Activated CD8-positive, alpha-beta T cell treated with anti-CD3 and anti-CD28 coated beads for 36 hours (primary cell): ENCODE results near the gene EPHB4. TPM values are rescaled to one million over a fixed set of nuclear protein-coding genes. Genes with fewer than 3 reads are reported as not detected.

ENCODE experiments used
- ATAC-seq: fragments of 200-7000 bp; cut with Tn5 transposase; one replicate; pipeline ENCODE4 v1.10.0; 2021; ENCODE audit warnings: mild to moderate bottlenecking, moderate library complexity
- CTCF ChIA-PET: fragments of 350-600 bp; sonication (Branson Sonifier 250); formaldehyde crosslinking; loops from one replicate; lab custom pipeline; 2021; ENCODE audit warnings: antibody characterized with exemption; lab: Charles Lee
- POLR2A ChIA-PET: fragments of 350-600 bp; sonication (Branson Sonifier 250); formaldehyde crosslinking; loops from one replicate; lab custom pipeline; 2021; ENCODE audit warnings: antibody characterized with exemption; lab: Charles Lee
- DNase-seq: peaks from one replicate; pipeline ENCODE4 v3.0.0-alpha.2; 2020
- H3K27ac Mint-ChIP-seq: one replicate; pipeline ENCODE4 v1.8.0; 2021; ENCODE audit warnings: mild to moderate bottlenecking, mixed read lengths
- H3K27me3 Mint-ChIP-seq: one replicate; pipeline ENCODE4 v1.8.0; 2021; ENCODE audit warnings: mixed read lengths
- H3K36me3 Mint-ChIP-seq: one replicate; pipeline ENCODE4 v1.8.0; 2021; ENCODE audit warnings: low read depth, mixed read lengths
- H3K4me1 Mint-ChIP-seq: one replicate; pipeline ENCODE4 v1.8.0; 2021; ENCODE audit warnings: low read depth, mixed read lengths
- H3K4me3 Mint-ChIP-seq: one replicate; pipeline ENCODE4 v1.8.0; 2021; ENCODE audit warnings: mild to moderate bottlenecking, moderate library complexity, mixed read lengths
- H3K9me3 Mint-ChIP-seq: one replicate; pipeline ENCODE4 v1.8.0; 2021; ENCODE audit warnings: mixed read lengths
- intact Hi-C: fragments of 100-400 bp; cut with micrococcal nuclease; formaldehyde crosslinking; loops from one replicate; pipeline ENCODE4 v1.10.0; 2022
- total RNA-seq, 2 experiments: library from RNA; stranded (reverse); gene quantifications; one replicate each; pipeline ENCODE4 v1.2.3, GENCODE V29; 2021
- TF ChIP-seq, protein P1 (sequence below): fragments of 200-600 bp; IDR thresholded peaks from one replicate; pipeline ENCODE4 v1.8.0; 2022; ENCODE audit warnings: antibody characterized with exemption, mild to moderate bottlenecking

The EPHB4 gene
- total RNA-seq, 2 experiments from 2014 or later = 4.8 to 5.8 TPM

DNA sequence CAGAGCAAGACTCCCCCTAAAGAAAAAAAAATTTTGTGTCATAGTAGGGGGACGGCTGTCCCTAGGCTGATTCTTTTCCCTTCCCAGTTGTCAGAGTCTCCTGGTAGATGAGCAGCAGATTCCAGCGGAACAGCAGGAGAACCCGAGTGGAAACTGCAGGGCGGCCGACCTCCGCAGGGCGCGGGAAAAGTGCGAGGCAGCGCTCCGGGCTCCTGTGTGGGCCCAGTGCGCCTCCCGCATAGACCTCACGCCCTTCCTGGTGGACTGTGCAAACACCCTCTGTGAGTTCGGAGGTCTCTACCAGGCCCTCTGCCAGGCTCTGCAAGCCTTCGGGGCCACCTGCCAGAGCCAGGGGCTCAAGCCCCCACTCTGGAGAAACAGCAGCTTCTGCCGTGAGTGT lies 48.0 kb downstream of the EPHB4 start:
- H3K27ac Mint-ChIP-seq = no peak overlapping the region
- H3K27me3 Mint-ChIP-seq = peaks cover 10% of the 10 kb centered on the region
- DNase-seq = no peak
- no peak for ATAC-seq
- CTCF ChIA-PET = no interaction called here
- POLR2A ChIA-PET = no interaction called here
- H3K36me3 Mint-ChIP-seq = no peaks in the 10 kb centered on the region
- no peaks in the 10 kb centered on the region for H3K4me1 Mint-ChIP-seq
- TF ChIP-seq, protein P1, sequence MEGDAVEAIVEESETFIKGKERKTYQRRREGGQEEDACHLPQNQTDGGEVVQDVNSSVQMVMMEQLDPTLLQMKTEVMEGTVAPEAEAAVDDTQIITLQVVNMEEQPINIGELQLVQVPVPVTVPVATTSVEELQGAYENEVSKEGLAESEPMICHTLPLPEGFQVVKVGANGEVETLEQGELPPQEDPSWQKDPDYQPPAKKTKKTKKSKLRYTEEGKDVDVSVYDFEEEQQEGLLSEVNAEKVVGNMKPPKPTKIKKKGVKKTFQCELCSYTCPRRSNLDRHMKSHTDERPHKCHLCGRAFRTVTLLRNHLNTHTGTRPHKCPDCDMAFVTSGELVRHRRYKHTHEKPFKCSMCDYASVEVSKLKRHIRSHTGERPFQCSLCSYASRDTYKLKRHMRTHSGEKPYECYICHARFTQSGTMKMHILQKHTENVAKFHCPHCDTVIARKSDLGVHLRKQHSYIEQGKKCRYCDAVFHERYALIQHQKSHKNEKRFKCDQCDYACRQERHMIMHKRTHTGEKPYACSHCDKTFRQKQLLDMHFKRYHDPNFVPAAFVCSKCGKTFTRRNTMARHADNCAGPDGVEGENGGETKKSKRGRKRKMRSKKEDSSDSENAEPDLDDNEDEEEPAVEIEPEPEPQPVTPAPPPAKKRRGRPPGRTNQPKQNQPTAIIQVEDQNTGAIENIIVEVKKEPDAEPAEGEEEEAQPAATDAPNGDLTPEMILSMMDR = no peak
- H3K4me3 Mint-ChIP-seq = no peak overlapping the region
- intact Hi-C loops = no loop called here
- peaks cover 3% of the 10 kb centered on the region for H3K9me3 Mint-ChIP-seq

DNA sequence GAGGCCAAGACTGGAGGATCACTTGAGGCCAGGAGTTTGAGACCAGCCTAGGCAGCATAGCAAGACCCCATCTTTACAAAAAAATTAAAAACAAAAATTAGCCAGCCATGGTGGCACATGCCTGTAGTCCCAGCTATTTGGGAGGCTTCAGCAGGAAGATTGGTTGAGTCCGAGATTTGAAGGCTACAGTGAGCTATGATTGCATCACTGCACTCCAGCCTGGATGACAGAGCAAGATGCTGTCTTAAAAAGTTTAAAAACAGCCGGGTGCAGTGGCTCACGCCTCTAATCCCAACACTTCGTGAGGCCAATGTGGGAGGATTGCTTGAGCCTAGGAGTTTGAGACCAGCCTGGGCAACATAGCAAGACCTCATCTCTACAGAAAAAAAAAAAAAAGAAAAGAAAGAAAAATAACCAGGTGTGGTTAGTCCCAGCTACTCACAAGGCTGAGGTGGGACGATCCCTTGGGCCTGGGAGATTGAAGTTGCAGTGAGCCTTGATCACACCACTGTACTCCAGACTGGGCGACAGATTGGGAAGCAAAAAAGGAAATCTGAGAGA lies 49.2 kb downstream of the EPHB4 start:
- no peaks in the 10 kb centered on the region for H3K4me1 Mint-ChIP-seq
- H3K9me3 Mint-ChIP-seq = no peaks in the 10 kb centered on the region
- H3K27me3 Mint-ChIP-seq = peaks cover 7% of the 10 kb centered on the region
- H3K36me3 Mint-ChIP-seq = no peaks in the 10 kb centered on the region
- ATAC-seq = no peak
- intact Hi-C loops = no loop called here
- POLR2A ChIA-PET = no interaction called here
- no peak overlapping the region for H3K27ac Mint-ChIP-seq
- TF ChIP-seq, protein P1 = no peak
- CTCF ChIA-PET = interaction anchor here (1.1 kb wide), 1 partner anchor 21 kb away, joined by 4 read pairs; no protein-coding TSS in a partner anchor
- no peak overlapping the region for H3K4me3 Mint-ChIP-seq
- no peak for DNase-seq

DNA sequence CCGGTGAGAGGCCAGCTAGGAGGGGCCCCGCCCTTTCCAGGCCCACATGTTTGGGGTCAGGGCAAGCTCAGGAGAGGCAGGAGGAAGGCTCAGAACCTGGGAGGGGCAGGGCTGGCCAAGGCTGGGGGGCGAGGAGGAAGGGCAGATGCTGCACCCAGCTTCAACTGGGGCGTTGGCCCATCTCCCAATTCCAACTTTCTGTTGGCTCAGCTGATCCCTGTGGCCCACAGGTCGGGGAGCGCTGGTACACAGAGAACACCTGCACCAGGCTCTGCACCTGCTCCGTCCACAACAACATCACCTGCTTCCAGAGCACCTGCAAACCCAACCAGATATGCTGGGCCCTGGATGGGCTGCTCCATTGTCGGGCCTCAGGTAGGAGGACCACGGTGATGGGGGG lies 53.8 kb downstream of the EPHB4 start:
- no peak for ATAC-seq
- Mint-ChIP-seq H3K4me3 (no peak overlapping the region), H3K4me1 (no peaks in the 10 kb centered on the region), H3K27me3 (peaks cover 7% of the 10 kb centered on the region), H3K9me3 (no peaks in the 10 kb centered on the region), H3K36me3 (no peaks in the 10 kb centered on the region), H3K27ac (no peak overlapping the region)
- ChIA-PET POLR2A (no interaction called here), CTCF (interaction anchor here (1.4 kb wide), 1 partner anchor 48 kb away, joined by 3 read pairs; no protein-coding TSS in a partner anchor)
- DNase-seq = no peak
- TF ChIP-seq, protein P1 = no peak
- intact Hi-C loops = no loop called here

DNA sequence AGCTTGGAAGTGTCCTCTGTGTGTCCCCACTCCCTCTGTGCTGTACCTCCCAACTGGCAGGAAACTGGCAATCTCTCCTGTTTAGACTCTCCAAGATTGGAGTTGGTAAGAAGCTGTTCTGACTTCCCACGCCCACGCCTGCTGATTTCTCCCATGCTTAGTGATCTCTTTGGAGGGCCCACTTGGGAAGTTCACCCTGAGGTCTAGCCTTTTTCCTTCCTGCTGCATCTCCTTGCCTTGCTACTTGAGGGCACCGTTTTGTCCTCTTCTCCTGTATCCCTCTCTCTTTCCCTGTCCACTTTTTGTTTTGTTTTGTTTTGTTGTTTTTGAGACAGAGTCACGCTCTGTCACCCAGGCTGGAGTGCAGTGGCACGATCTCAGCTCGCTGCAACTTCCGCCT lies 58.5 kb downstream of the EPHB4 start:
- POLR2A ChIA-PET = no interaction called here
- TF ChIP-seq, protein P1 = no peak
- ATAC-seq = no peak
- H3K4me1 Mint-ChIP-seq = no peaks in the 10 kb centered on the region
- H3K27me3 Mint-ChIP-seq = no peaks in the 10 kb centered on the region
- H3K27ac Mint-ChIP-seq = no peak overlapping the region
- no peaks in the 10 kb centered on the region for H3K36me3 Mint-ChIP-seq
- DNase-seq = no peak
- no peaks in the 10 kb centered on the region for H3K9me3 Mint-ChIP-seq
- CTCF ChIA-PET = interaction anchor here (1.1 to 2.8 kb wide), 3 partner anchors 16 to 83 kb away, joined by 3 to 7 read pairs (median 4); partner anchors contain the start of gene SLC12A9
- intact Hi-C loops = no loop called here
- no peak overlapping the region for H3K4me3 Mint-ChIP-seq

DNA sequence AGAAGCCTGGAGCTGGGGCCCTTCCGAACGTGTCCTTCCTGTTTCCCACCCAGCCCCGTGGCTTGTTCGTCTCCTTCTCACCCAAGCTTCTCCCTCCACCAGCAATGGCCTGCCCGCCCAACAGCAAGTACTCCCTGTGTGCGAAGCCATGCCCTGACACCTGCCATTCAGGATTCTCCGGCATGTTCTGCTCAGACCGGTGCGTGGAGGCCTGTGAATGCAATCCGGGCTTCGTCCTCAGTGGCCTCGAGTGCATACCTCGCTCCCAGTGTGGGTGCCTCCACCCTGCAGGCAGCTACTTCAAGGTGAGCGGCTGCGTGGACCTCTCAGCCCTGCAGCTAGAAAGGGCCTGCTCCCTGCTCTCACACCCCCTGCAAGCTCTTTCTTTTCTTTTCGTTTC lies 62.1 kb downstream of the EPHB4 start:
- TF ChIP-seq, protein P1 = no peak
- H3K9me3 Mint-ChIP-seq = no peaks in the 10 kb centered on the region
- no peaks in the 10 kb centered on the region for H3K27me3 Mint-ChIP-seq
- POLR2A ChIA-PET = interaction anchor here (0.8 kb wide), 1 partner anchor 9 kb away, joined by 3 read pairs; no protein-coding TSS in a partner anchor
- intact Hi-C loops = no loop called here
- no peak overlapping the region for H3K4me3 Mint-ChIP-seq
- CTCF ChIA-PET = no interaction called here
- H3K36me3 Mint-ChIP-seq = no peaks in the 10 kb centered on the region
- no peak for DNase-seq
- H3K27ac Mint-ChIP-seq = no peak overlapping the region
- ATAC-seq = no peak
- no peaks in the 10 kb centered on the region for H3K4me1 Mint-ChIP-seq
